Ovary (tissue), 3 donors: ENCODE data around the gene GULP1.

Experiments used
- CTCF ChIP-seq, 3 donors: fragments of 450-650 bp in 2 of 3; fragments of 200-600 bp in 1 of 3; IDR thresholded peaks; one replicate each; pipeline versions ENCODE4 v1.5.1 to v1.8.0; 2016 to 2022; ENCODE audit warnings: antibody characterized with exemption in 3 of 3, mild to moderate bottlenecking in 1 of 3
- EP300 ChIP-seq: sonication (generic); formaldehyde crosslinking; IDR thresholded peaks from one replicate; pipeline ENCODE4 v1.6.1; 2017; ENCODE audit warnings: antibody characterized with exemption
- POLR2A ChIP-seq: fragments of 450-650 bp; IDR thresholded peaks from one replicate; pipeline ENCODE4 v1.6.1; 2017; ENCODE audit warnings: antibody characterized with exemption, mild to moderate bottlenecking, moderate library complexity
- donor health status: DM: no; HTN: no; CAD: no.

- TF ChIP-seq CTCF (IDR thresholded peaks at IDR 0.05) (no peak), POLR2A (no peak), EP300 (no peak)
Measured at GRCh38 chr2:188485496-188485895, 193.8 kb downstream of the GULP1 start.
